T-helper 2 cell treated with Interferon-gamma antibody and Interleukin-4, amounts not matched to agents 5 μg/mL and 100 μg/mL, for 36 hours (primary cell): ENCODE measurements around the gene ZBTB16.
A peak's percentile ranks its signal among the peaks of the same experiment; 100 is the strongest.

Experiments used
- DNase-seq: peaks from one replicate; pipeline ENCODE4 v3.0.0; 2021; ENCODE audit warnings: low spot score
- H3K27ac Mint-ChIP-seq: one replicate; pipeline ENCODE4 v1.8.0; 2021; ENCODE audit warnings: mild to moderate bottlenecking, mixed read lengths
- H3K27me3 Mint-ChIP-seq: one replicate; pipeline ENCODE4 v1.8.0; 2021; ENCODE audit warnings: low read depth, mixed read lengths
- H3K36me3 Mint-ChIP-seq: one replicate; pipeline ENCODE4 v1.8.0; 2021; ENCODE audit warnings: low read depth, mixed read lengths
- H3K4me1 Mint-ChIP-seq: one replicate; pipeline ENCODE4 v1.8.0; 2021; ENCODE audit warnings: low read depth, mixed read lengths
- H3K4me3 Mint-ChIP-seq: one replicate; pipeline ENCODE4 v1.8.0; 2022; ENCODE audit warnings: mild to moderate bottlenecking, moderate library complexity, mixed read lengths
- H3K9me3 Mint-ChIP-seq: one replicate; pipeline ENCODE4 v1.8.0; 2021; ENCODE audit warnings: mixed read lengths

ZBTB16 gene

GRCh38 chr11:114052160-114052559 lies 7.4 kb upstream of the ZBTB16 start:
- peaks cover 60% of the 10 kb centered on the region for H3K27me3 Mint-ChIP-seq
- H3K27ac Mint-ChIP-seq, result no peak overlapping the region
- no peaks in the 10 kb centered on the region for H3K36me3 Mint-ChIP-seq
- H3K4me3 Mint-ChIP-seq, result no peak overlapping the region
- no peaks in the 10 kb centered on the region for H3K9me3 Mint-ChIP-seq
- no peak for DNase-seq
- H3K4me1 Mint-ChIP-seq, result no peaks in the 10 kb centered on the region

DNA sequence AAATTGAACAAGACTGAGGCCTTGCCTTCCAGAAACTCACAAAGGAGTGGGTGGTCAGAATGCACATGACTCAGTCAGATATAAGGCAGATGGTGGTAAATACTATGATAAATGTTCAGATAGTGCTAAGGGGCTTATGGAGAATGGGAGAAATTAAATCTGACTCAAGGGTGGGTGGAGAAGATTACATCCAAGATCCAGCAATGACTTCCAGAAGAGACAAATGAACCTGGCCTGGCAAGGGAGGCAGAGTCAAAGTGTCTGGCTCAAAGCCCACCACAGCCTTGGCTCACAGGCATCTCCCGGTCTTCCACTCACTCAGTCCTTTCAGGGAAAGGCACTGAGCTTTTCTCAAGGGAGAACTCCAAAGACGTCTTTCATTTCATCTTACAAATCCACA lies 6.1 kb upstream of the ZBTB16 start:
- DNase-seq, result no peak
- H3K4me3 Mint-ChIP-seq, result no peak overlapping the region
- no peaks in the 10 kb centered on the region for H3K36me3 Mint-ChIP-seq
- H3K27ac Mint-ChIP-seq, result no peak overlapping the region
- H3K4me1 Mint-ChIP-seq, result no peaks in the 10 kb centered on the region
- H3K9me3 Mint-ChIP-seq, result no peaks in the 10 kb centered on the region
- peaks cover 64% of the 10 kb centered on the region for H3K27me3 Mint-ChIP-seq

- no peaks in the 10 kb centered on the region for H3K9me3 Mint-ChIP-seq
- H3K4me3 Mint-ChIP-seq, result no peak overlapping the region
- no peak overlapping the region for H3K27ac Mint-ChIP-seq
- H3K27me3 Mint-ChIP-seq, result peaks cover 70% of the 10 kb centered on the region
- DNase-seq, result no peak
- no peaks in the 10 kb centered on the region for H3K36me3 Mint-ChIP-seq
- peaks cover 3% of the 10 kb centered on the region for H3K4me1 Mint-ChIP-seq
These were observed 4.7 kb upstream of the ZBTB16 start for GRCh38 chr11:114054806-114055205.

DNA sequence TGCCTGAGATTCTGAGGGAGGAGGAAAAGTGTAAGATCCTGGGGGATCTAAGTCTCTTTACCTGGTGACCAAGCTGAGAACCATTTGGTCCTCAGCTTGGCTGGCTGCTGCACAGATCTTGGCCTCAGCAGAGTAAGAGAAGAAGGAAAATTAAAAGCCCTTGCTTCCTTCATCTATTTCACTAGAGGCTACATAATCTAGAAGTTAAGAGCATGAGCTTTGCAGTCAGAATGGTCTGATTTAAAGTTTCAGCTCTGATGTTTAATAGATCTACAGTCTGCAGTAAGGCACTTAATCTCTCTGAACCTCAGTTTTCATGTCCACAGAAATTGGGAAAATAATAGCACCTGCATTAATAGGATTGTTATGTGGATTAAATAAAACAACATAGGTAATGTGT lies 3.1 kb upstream of the ZBTB16 start:
- DNase-seq, result no peak
- H3K9me3 Mint-ChIP-seq, result no peaks in the 10 kb centered on the region
- H3K27ac Mint-ChIP-seq, result no peak overlapping the region
- H3K36me3 Mint-ChIP-seq, result peaks cover 2% of the 10 kb centered on the region
- peaks cover 5% of the 10 kb centered on the region for H3K4me1 Mint-ChIP-seq
- H3K27me3 Mint-ChIP-seq, result peaks cover 70% of the 10 kb centered on the region
- H3K4me3 Mint-ChIP-seq, result no peak overlapping the region

DNA sequence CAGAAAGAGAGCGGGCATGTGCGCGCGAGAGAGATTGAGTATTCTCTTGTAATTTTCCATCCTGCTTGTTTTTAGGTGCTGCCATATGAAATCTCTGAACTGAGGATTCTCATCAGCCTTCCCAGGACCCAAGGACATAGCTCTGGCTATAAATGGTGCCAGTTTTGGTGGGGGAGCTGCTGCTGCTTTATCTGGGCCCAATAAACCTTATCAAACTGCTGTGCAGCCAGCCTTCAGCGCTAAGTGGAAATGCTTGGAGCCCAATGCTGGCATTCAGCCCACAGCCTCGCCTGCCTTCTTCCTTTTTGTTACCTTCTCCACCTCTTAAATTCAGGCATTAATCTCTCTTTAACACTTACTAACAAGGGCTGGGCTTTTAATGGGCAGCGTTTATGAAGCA lies 2.4 kb upstream of the ZBTB16 start:
- Mint-ChIP-seq H3K27me3 (peaks cover 76% of the 10 kb centered on the region), H3K4me1 (peaks cover 5% of the 10 kb centered on the region), H3K4me3 (no peak overlapping the region), H3K9me3 (no peaks in the 10 kb centered on the region), H3K27ac (no peak overlapping the region), H3K36me3 (peaks cover 2% of the 10 kb centered on the region)
- no peak for DNase-seq

- H3K36me3 Mint-ChIP-seq, result peaks cover 2% of the 10 kb centered on the region
- DNase-seq, result no peak
- no peaks in the 10 kb centered on the region for H3K9me3 Mint-ChIP-seq
- no peak overlapping the region for H3K4me3 Mint-ChIP-seq
- H3K4me1 Mint-ChIP-seq, result peaks cover 10% of the 10 kb centered on the region
- peaks cover 76% of the 10 kb centered on the region for H3K27me3 Mint-ChIP-seq
- H3K27ac Mint-ChIP-seq, result no peak overlapping the region
These were observed 1.9 kb upstream of the ZBTB16 start for GRCh38 chr11:114057605-114058004.

GRCh38 chr11:114058026-114058706 lies 1.3 kb upstream of the ZBTB16 start:
- Mint-ChIP-seq H3K4me3 (peak overlapping the region; percentile 56), H3K27ac (no peak overlapping the region), H3K27me3 (peaks cover 77% of the 10 kb centered on the region), H3K36me3 (peaks cover 4% of the 10 kb centered on the region), H3K4me1 (peaks cover 10% of the 10 kb centered on the region), H3K9me3 (no peaks in the 10 kb centered on the region)
- no peak for DNase-seq

DNA sequence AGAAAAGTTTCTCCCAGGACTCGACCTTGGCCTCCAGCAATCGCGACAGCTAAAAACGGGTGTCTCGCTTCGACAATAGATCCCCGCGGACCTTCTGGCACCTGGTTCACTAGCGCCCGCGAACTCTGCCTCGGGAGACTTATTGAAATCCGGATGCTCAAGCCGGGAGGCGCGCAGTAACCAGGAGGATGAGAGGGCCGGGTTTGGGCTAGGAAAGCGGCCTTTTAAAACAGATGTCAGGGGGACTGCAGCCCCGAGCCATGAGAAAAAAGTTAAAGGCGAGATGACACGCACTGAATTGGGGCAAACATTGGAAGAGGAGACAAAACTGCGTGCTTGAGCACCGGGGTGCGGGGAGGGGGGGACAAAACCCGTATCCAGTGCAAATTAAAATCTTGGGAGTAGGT lies 637 bp upstream of the ZBTB16 start:
- H3K4me1 Mint-ChIP-seq, result peaks cover 10% of the 10 kb centered on the region
- H3K36me3 Mint-ChIP-seq, result peaks cover 7% of the 10 kb centered on the region
- H3K9me3 Mint-ChIP-seq, result no peaks in the 10 kb centered on the region
- H3K27ac Mint-ChIP-seq, result peak overlapping the region; percentile 72
- peak overlapping the region; percentile 87 for H3K4me3 Mint-ChIP-seq
- DNase-seq, result no peak
- peaks cover 72% of the 10 kb centered on the region for H3K27me3 Mint-ChIP-seq

DNA sequence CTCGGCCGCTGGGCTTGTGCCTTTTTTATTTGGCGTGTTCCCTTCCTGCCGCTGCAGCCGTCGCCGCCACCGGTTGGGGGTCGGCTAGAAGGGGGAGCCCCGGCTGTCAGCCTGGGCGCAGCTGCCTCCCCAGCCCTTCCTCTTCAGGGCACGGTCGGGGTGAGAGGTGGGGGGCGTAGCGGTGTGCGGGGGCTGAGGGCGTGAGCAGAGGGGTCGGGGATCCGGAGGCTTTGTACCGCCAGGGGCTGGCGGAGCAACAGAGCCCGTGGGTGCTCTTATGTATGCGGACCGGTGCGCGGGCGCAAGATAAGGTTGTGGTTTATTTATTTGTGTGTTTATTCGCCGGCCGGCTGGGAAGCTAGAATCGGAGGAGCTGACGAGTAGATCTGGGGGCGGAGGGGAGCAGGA lies 477 bp downstream of the ZBTB16 start:
- H3K4me1 Mint-ChIP-seq, result peaks cover 10% of the 10 kb centered on the region
- peaks cover 67% of the 10 kb centered on the region for H3K27me3 Mint-ChIP-seq
- H3K27ac Mint-ChIP-seq, result no peak overlapping the region
- peaks cover 8% of the 10 kb centered on the region for H3K36me3 Mint-ChIP-seq
- H3K9me3 Mint-ChIP-seq, result no peaks in the 10 kb centered on the region
- DNase-seq, result peak; percentile 31
- peak overlapping the region; percentile 86 for H3K4me3 Mint-ChIP-seq

GRCh38 chr11:114060392-114061047 lies 1.0 kb downstream of the ZBTB16 start:
- Mint-ChIP-seq H3K36me3 (peaks cover 8% of the 10 kb centered on the region), H3K4me3 (peak overlapping the region; percentile 86), H3K27me3 (peaks cover 68% of the 10 kb centered on the region), H3K9me3 (no peaks in the 10 kb centered on the region), H3K27ac (no peak overlapping the region), H3K4me1 (peaks cover 10% of the 10 kb centered on the region)
- DNase-seq, result no peak

- H3K9me3 Mint-ChIP-seq, result no peaks in the 10 kb centered on the region
- no peak for DNase-seq
- peaks cover 64% of the 10 kb centered on the region for H3K27me3 Mint-ChIP-seq
- peaks cover 10% of the 10 kb centered on the region for H3K4me1 Mint-ChIP-seq
- peak overlapping the region; percentile 86 for H3K4me3 Mint-ChIP-seq
- H3K36me3 Mint-ChIP-seq, result peaks cover 10% of the 10 kb centered on the region
- H3K27ac Mint-ChIP-seq, result no peak overlapping the region
These were observed 1.7 kb downstream of the ZBTB16 start for GRCh38 chr11:114061048-114061680.

- peaks cover 10% of the 10 kb centered on the region for H3K4me1 Mint-ChIP-seq
- no peak overlapping the region for H3K27ac Mint-ChIP-seq
- no peak for DNase-seq
- H3K27me3 Mint-ChIP-seq, result peaks cover 59% of the 10 kb centered on the region
- peaks cover 13% of the 10 kb centered on the region for H3K36me3 Mint-ChIP-seq
- no peaks in the 10 kb centered on the region for H3K9me3 Mint-ChIP-seq
- peak overlapping the region; percentile 86 for H3K4me3 Mint-ChIP-seq
These were observed 2.2 kb downstream of the ZBTB16 start for GRCh38 chr11:114061681-114062049.

DNA sequence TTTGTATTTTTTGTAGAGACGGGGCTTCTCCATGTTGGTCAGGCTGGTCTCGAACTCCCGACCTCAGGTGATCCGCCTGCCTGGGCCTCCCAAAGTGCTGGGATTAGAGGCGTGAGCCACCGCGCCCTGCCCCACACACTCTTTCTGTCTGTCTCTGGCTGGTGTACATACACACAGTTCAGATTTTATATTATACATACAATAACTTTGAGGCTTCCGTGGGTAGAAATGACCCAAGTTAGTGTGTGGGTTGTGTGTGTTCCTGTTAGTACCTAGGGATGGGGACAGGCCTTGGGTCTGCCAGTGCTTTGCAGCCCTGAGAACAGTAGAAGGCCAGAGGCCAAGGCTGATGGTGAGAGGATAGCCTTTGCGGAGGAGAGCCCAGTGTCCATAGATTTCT lies 2.8 kb downstream of the ZBTB16 start:
- Mint-ChIP-seq H3K9me3 (no peaks in the 10 kb centered on the region), H3K4me3 (peak overlapping the region; percentile 26), H3K36me3 (peaks cover 15% of the 10 kb centered on the region), H3K27ac (no peak overlapping the region), H3K4me1 (peaks cover 10% of the 10 kb centered on the region), H3K27me3 (peaks cover 53% of the 10 kb centered on the region)
- DNase-seq, result no peak

GRCh38 chr11:114063149-114063828 lies 3.8 kb downstream of the ZBTB16 start:
- peaks cover 44% of the 10 kb centered on the region for H3K27me3 Mint-ChIP-seq
- H3K4me3 Mint-ChIP-seq, result no peak overlapping the region
- no peak for DNase-seq
- H3K9me3 Mint-ChIP-seq, result no peaks in the 10 kb centered on the region
- no peak overlapping the region for H3K27ac Mint-ChIP-seq
- peaks cover 10% of the 10 kb centered on the region for H3K4me1 Mint-ChIP-seq
- peaks cover 16% of the 10 kb centered on the region for H3K36me3 Mint-ChIP-seq
